Tibial artery (tissue), 4 donors: ENCODE measurements around the gene CSTPP1.

Source experiments
- DNase-seq, 2 donors: peaks; one replicate each; pipeline ENCODE4 v3.0.0-alpha.2; 2019
- H3K27ac ChIP-seq, 2 donors: fragments of 200-600 bp; sonication (generic) in 1 of 2; 1 replicate in 1 of 2; 2 replicates in 1 of 2; pipeline ENCODE4 v1.5.1; 2018 to 2019; ENCODE audit warnings: mild to moderate bottlenecking in 1 of 2
- H3K27me3 ChIP-seq, 2 donors: fragments of 200-600 bp; sonication (generic) in 1 of 2; one replicate each; pipeline versions ENCODE4 v1.5.1 to v1.6.0; 2016 to 2019
- H3K36me3 ChIP-seq, 3 donors: fragments of 200-600 bp; sonication (generic) in 2 of 3; one replicate each; pipeline ENCODE4 v1.5.1; 2016 to 2019; ENCODE audit warnings: mild to moderate bottlenecking in 2 of 3
- H3K4me1 ChIP-seq, 4 donors: fragments of 200-600 bp; sonication (generic) in 2 of 4; 1 replicate in 3 of 4; 2 replicates in 1 of 4; pipeline ENCODE4 v1.5.1; 2016 to 2019
- H3K4me3 ChIP-seq, 2 donors: fragments of 200-600 bp; sonication (generic) in 1 of 2; 1 replicate in 1 of 2; 2 replicates in 1 of 2; pipeline ENCODE4 v1.5.1; 2018 to 2019; ENCODE audit warnings: mild to moderate bottlenecking in 2 of 2
- H3K9me3 ChIP-seq, 3 donors: fragments of 200-600 bp; sonication (generic) in 1 of 3; one replicate each; pipeline ENCODE4 v1.5.1; 2016 to 2019
- CTCF ChIP-seq, 2 experiments: fragments of 200-600 bp in 1 of 2; fragments of 450-650 bp in 1 of 2; IDR thresholded peaks; one replicate each; pipeline ENCODE4 v1.5.1; 2017 to 2019; ENCODE audit warnings: antibody characterized with exemption in 2 of 2, mild to moderate bottlenecking in 1 of 2, moderate library complexity in 1 of 2
- intact Hi-C: fragments of 100-400 bp; cut with DNase I; formaldehyde crosslinking; loops from one replicate; pipeline ENCODE4 v1.15.0; 2023; ENCODE audit warnings: low total_unique reads

CSTPP1 gene

DNA sequence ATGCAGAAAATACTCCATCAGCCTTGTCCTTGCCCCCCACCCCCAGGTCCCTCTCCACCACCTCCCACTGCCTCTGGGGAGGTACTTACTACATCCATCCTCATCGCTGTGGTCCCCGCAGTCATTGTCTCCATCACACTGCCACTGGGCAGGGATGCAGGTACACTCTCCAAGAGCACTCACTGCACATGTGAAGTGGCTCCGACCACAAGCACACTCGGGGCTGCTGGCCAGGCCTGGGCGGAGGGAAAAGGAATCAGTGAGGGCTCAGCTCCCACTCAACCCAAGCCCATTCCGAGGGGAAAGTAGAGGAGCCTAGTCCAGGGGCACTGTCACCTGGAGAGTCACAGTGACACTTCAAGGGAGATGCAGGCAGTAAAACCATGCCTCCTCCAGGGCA is 33.9 kb upstream of the CSTPP1 start:
- no peaks in the 10 kb centered on the region for H3K4me1 ChIP-seq
- no peak overlapping the region for H3K4me3 ChIP-seq
- peaks cover 0 to 10% (median 0%) of the 10 kb centered on the region in 3 donors for H3K36me3 ChIP-seq
- TF ChIP-seq CTCF (IDR thresholded peaks at IDR 0.05) = no peak
- intact Hi-C loops = no loop called here
- no peak overlapping the region for H3K27ac ChIP-seq
- H3K9me3 ChIP-seq = no peaks in the 10 kb centered on the region
- DNase-seq = no peak
- no peaks in the 10 kb centered on the region for H3K27me3 ChIP-seq

GRCh38 chr11:46903846-46904245 is 32.7 kb upstream of the CSTPP1 start:
- no peaks in the 10 kb centered on the region for H3K4me1 ChIP-seq
- TF ChIP-seq CTCF (IDR thresholded peaks at IDR 0.05) = no peak
- peaks cover 0 to 10% (median 0%) of the 10 kb centered on the region in 3 donors for H3K36me3 ChIP-seq
- no peaks in the 10 kb centered on the region for H3K27me3 ChIP-seq
- H3K27ac ChIP-seq = no peak overlapping the region
- intact Hi-C loops = no loop called here
- no peaks in the 10 kb centered on the region for H3K9me3 ChIP-seq
- no peak overlapping the region for H3K4me3 ChIP-seq
- no peak for DNase-seq

DNA sequence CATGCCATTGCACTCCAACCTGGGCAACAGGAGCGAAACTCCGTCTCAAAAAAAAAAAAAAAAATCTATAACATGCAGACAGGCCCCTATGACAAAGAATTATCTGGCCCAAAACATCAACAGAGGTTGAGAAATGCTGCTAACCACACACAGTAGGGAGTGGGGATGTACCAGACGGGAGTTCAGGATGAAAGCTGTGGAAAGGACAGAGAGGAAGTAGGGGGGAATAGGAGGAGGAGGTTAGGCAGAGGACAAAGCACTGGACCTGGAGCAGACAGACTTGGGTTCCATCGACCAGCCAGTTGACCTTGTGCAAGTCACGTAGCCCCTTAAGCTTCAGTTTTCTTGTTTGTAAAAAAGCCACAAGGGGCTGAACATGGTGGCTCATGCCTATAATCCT is 30.8 kb upstream of the CSTPP1 start:
- intact Hi-C loops = no loop called here
- Histone ChIP-seq H3K27me3 (no peaks in the 10 kb centered on the region), H3K27ac (no peak overlapping the region), H3K36me3 (no peaks in the 10 kb centered on the region), H3K4me3 (no peak overlapping the region), H3K4me1 (no peaks in the 10 kb centered on the region), H3K9me3 (no peaks in the 10 kb centered on the region)
- DNase-seq = no peak
- no peak for TF ChIP-seq CTCF (IDR thresholded peaks at IDR 0.05)

GRCh38 chr11:46906609-46907041 is 29.9 kb upstream of the CSTPP1 start:
- Histone ChIP-seq H3K27ac (no peak overlapping the region), H3K4me1 (no peaks in the 10 kb centered on the region), H3K9me3 (no peaks in the 10 kb centered on the region), H3K4me3 (no peak overlapping the region), H3K36me3 (no peaks in the 10 kb centered on the region), H3K27me3 (no peaks in the 10 kb centered on the region)
- DNase-seq = no peak
- intact Hi-C loops = no loop called here
- no peak for TF ChIP-seq CTCF (IDR thresholded peaks at IDR 0.05)

DNA sequence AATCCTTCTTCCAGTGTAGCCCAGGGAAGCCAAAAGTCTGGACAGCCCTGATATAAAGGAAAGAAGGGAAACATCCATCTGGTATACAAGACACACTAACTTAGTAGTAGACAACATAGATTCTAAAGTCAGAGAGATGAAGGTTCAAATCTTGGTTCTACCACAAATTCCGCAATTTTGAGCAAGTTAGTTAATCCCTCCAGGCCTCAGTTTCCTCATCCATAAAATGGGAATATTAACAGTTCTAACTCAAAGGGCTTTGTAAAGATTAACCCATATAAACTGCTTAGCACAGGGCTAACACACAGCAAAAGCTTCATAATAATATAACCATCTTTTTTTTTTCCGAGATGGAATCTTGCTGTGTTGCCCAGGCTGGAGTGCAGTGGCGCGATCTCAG is 29.0 kb upstream of the CSTPP1 start:
- Histone ChIP-seq H3K27me3 (peaks cover 0 to 3% of the 10 kb centered on the region in 2 donors), H3K4me1 (peaks cover 0 to 1% (median 0%) of the 10 kb centered on the region in 4 donors), H3K36me3 (no peaks in the 10 kb centered on the region), H3K9me3 (no peaks in the 10 kb centered on the region), H3K27ac (no peak overlapping the region), H3K4me3 (no peak overlapping the region)
- no peak for TF ChIP-seq CTCF (IDR thresholded peaks at IDR 0.05)
- intact Hi-C loops = no loop called here
- no peak for DNase-seq

DNA sequence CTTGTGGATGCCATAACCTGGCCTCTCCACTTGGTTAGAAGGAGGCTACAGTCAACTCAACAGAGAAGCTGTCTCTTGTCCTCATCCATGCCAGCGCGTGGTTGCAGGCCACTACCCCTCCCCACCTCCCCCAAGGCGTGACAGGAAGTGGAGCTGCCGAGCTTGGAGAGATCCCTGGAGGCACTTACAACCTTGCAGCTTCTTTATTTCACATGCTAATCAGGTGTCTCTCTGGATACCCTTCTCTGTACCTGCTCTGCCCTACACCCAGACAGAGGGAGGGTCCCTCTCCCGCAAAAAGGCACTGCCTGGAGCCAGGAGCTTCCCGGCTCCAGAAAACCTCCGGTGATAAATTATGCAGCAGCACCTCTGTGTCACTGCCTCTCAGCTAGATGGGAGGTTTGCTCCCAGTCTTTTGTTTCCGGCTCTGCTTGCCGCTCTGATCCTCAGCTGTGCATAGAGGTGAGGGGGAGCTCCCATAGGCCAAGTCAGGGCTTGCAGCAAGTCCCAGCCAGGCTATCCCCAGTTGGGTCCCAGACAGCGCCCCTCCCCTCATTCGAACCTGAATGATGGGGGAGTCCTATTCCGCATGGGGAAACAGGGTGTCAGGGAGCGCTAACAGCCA is 23.9 kb upstream of the CSTPP1 start:
- intact Hi-C loops = no loop called here
- no peak for DNase-seq
- no peaks in the 10 kb centered on the region for H3K36me3 ChIP-seq
- no peak overlapping the region for H3K4me3 ChIP-seq
- H3K4me1 ChIP-seq = peaks cover 0 to 31% (median 16%) of the 10 kb centered on the region in 4 donors
- peaks cover 0 to 4% of the 10 kb centered on the region in 2 donors for H3K27me3 ChIP-seq
- H3K27ac ChIP-seq = no peak overlapping the region
- H3K9me3 ChIP-seq = no peaks in the 10 kb centered on the region
- TF ChIP-seq CTCF (IDR thresholded peaks at IDR 0.05) = no peak
